GM21390 (cell line): ENCODE measurements around the gene RBP7.
A peak's percentile ranks its signal among the peaks of the same experiment; 100 is the strongest.
"Not testable (repeated sequence)": the region's sequence is repeated elsewhere in the genome, so short reads cannot be mapped to it uniquely, and the experiment has no call there.

ENCODE experiments used
- ATAC-seq: cut with Tn5 transposase; IDR thresholded peaks from one replicate; pipeline ENCODE4 v1.9.1; 2021; ENCODE audit not compliant: unreplicated experiment

RBP7 gene

DNA sequence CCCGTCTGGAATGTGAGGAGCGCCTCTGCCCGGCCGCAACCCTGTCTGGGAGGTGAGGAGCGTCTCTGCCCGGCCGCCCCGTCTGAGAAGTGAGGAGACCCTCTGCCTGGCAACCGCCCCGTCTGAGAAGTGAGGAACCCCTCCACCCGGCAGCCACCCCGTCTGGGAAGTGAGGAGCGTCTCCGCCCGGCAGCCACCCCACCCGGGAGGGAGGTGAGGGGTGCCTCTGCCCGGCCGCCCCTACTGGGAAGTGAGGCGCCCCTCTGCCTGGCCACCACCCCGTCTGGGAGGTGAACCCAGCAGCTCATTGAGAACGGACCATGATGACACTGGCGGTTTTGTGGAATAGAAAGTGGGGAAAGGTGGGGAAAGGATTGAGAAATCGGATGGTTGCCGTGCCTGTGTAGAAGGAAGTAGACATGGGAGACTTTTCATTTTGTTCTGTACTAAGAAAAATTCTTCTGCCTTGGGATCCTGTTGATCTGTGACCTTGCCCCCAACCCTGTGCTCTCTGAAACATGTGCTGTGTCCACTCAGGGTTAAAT is 32.0 kb downstream of the RBP7 start:
- not testable (repeated sequence) for ATAC-seq

DNA sequence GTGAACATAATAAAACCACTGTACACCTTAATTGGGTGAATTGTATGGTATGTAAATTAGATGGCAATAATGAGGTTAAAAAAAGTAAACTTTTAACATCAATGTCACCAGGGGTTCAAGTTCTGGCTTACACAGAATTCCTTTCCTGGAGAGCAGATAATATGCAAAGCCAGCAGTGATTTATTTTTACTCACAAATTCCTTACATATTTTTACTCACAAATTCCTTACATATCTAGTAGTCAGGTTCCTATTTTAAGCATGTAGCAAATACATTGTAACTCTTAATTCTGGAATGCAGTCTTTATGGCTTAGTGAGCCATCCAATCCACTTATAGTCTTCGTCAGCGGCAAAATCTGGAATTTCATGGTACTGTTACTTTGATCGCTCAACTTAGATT is 34.4 kb downstream of the RBP7 start:
- no peak for ATAC-seq

DNA sequence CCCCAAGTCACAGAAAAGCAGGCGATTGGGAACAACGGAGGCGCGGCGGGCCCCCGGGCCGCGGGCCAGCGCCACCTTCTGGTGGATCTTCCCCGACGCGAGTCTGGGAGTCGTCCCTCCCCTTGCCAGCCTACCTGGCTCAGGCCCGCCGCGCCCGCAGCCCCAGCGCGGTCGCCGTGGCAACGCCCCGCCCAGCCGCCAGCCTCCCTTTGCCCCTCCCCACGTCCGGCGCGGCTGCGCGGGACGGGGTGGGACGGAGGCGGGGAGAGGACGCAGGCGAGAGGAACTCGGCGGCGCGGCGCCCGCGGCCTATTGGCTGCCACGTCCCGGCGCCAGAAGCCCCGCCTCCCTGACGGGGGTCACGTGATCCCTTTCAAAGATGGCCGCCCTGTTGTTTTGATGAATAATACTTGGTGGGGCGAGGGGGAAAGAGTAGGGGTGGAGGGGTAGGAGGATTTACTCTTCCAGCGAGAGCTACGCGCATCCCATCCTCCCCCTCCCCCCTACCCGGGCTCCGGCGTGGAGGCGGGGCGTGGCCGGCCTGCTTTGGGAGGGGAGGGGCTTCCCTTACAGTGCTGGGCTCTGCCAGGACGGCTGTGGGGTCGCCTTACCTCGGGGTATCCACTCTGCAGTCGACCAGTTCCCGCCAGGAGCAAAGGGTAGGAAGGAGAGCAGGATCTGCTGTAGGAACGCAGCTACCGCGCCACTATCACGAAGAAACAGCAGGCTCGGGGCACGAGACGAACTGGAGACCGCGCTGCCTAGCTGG is 35.7 kb downstream of the RBP7 start, which contains the start of gene UBE4B:
Gene UBE4B (plus strand): TSS at position 369 of the 769 bp plus-strand sequence. CDS start 713 bp downstream, outside the sequence.
- peak; percentile 96 for ATAC-seq

DNA sequence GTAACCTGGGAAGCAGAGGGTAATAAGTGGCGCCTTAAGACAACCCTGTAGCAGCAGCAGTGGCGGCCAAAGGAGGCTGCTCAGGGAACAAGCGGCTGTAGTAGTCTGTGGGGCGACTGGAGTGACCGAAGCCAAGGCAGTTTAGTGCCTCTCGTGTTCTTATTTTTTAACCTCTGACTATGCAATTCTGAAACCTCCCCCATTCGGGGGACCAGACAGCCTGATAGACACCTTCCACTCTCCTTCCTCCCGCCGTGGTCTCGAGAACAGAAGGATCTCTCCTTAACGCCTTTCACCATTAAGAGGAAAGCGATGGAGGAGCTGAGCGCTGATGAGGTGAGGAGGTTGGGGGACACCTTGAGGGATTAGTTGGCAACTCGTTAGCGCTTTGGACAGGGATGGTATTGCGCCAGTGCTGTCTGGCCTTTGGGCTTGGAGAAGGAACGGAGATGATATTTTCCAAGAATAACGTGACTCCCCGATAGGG is 36.4 kb downstream of the RBP7 start:
- no peak for ATAC-seq

DNA sequence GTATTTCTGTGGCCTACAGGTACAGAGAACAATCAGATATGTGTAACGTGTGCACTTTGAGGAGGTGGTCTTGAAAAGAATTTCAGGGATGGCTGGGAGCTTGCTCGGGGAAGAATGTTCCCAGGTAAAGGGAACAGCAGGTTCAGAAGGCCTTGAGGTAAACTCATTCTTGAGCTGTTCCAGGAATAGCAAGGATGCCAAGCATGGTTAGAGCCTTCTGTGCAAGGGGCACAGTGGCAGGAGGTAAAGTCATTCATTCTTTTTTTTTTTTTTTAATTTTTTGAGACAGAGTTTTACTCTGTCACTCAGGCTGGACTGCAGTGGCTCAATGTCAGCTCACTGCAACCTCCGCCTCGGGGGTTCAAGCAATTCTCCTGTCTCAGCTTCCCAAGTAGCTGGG is 45.7 kb downstream of the RBP7 start:
- no peak for ATAC-seq

DNA sequence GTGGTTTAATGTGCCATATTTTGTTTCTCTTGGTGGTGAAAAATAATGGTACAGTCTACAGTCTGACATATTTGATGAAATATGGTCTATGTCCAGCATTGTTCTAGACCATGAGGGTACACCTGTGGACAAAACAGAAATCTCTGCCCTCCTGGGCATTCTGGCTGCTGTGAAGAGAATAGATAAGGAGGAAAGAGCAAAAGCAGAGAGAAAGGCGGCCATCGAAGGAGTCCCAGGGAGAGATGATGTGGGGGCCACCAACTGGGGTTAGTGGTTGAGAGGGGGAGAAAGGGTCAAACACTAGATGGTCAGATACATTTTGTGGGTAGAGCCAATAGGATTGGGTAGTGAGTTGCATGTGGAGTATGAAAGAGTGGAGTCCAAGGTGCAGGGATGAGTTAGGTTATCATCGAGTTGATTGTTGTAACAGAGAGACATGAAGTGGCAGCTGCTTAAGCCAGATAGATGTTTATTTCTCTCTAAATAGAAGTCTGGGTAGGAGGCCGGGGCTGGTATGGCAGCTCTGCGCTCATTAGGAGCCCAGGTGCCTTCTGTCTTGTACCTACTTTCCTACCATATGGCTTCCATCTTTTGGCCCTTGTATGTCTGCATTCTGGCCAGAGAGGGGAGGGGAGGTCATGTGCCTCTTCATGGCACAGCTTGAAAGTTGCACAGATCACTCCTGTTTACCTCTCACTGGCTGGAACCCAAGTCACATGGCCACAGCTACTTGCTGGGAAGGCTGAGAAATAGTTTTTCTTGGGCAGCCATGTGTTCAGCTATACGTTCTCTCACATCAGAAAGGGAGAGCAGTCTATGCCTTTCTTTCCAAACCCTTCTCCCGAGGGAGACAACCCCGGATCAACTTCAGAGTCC is 48.7 kb downstream of the RBP7 start:
- no peak for ATAC-seq

DNA sequence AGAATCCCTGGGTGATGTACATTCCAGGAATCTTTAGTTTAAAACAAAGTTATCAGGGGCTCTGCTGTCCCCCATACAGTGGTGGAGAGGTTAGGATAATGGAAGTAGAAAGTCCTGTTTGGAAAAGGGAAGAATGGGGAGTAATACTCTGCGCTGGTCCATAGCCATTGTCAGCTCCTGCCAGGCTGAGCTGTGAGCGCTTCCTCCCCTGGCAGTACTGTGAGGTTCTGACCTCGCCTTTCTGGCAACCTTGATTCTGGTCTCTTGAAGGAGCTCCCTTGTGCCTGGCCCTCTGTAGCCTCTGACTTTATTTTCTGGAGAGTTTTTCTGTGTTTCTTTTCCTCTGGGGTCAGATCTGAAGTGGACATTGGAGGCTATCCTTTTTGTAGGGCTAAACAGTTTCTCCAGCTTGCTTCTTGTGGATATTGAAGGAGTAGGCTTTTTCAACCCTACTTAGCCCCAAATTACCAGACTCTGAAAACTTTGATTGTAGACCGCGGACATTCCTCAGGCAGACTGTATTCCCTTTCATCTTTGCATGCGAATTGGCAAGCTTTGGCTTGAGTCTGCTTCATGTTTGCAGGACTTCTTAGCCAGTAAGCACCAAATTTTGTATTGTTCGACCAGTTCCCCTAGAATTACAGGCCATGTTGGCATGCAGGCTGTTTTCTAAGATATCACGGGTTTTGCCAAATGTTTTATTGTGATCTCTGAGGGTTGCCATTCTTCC is 49.5 kb downstream of the RBP7 start:
- ATAC-seq = no peak

DNA sequence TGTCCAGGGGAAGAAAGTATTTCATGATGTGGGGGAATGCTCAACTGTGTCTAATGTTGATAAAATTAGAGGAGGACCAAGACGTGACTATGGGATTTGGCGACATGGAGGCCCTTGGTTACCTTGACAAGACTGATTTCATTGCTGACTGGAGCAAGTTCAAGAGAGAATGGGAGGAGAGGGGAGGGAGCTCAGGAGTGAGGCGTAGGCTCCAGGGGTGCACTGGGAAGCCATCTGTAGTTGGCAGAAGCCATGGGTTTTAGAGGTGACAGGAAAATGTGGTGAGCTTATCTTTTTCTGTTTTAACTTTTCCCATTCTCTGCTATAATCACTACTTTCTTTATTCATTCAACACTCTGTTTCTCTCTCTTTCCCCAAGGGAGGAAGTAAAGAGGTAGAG is 51.6 kb downstream of the RBP7 start:
- ATAC-seq = no peak

DNA sequence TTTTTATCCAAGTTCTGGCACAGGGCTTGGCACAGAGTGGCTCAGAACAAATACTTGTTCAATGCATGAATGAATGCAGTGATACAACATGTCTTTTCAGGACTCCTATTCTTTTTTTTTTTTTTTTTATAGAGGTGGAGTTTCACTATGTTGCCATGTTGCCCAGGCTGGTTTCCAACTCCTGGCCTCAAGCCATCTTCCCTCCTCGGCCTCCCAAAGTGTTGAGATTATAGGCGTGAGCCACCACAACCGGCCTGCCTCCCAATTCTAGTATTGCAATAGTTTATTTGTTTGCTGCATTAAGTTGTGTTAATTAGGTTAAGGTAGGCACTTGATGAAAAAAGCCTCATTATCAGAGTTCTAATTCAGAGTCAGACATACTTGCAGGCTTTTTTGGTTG is 53.6 kb downstream of the RBP7 start:
- ATAC-seq = no peak

DNA sequence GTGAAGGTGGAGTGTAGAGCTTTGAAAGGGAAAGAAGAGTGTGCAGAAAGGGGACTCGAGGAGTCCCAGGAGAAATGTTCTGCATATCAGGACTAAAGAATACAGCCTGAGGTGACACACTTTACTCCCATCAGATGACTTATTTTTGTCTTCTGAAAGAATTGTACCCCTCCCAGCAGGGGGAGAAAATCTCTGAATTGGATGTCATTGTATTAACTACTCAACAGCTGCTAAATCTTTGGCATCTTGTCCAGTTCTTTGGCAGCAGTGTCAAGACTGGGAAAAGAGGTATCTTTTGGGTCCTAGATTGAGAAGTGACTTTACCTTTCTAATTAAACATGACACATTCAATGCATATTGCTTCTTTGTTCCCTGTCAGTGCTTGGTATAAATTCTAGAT is 54.6 kb downstream of the RBP7 start:
- no peak for ATAC-seq

DNA sequence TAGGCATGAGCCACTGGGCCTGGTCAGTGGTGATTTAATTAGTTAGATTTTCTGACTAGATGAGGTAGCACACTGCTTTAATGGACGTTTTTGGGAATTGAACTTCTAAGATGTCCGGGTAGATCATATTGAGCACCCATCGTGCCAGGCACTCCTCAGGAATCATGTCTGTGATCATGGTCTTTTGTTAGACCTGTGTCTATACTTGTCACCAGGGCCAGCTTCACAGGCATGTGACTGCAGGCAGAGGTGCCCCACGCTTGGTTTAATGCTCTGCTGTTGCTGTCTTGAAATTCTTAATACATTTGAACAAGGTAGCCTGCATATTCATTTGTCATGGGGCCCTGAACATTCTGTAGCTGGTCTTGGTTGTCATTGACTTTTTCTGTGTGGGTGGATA is 55.3 kb downstream of the RBP7 start:
- no peak for ATAC-seq

DNA sequence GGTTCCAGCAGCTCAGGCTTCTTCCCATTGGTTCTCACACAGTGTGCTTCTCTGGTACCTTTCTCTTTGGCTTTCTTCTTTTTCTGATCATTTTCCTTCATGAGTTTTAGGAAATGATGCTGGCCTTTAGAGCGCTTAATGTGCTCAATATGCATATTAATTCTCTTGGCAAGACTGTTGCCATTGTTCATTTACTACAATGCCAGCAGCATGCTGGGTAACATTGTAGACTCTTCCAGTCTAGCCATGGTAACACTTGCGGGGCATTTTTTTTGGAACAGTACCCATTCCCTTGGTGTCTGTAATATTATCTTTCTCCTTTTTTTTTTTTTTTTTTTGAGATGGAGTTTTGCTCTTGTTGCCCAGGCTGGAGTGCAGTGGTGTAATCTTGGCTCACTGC is 57.4 kb downstream of the RBP7 start:
- ATAC-seq = no peak

DNA sequence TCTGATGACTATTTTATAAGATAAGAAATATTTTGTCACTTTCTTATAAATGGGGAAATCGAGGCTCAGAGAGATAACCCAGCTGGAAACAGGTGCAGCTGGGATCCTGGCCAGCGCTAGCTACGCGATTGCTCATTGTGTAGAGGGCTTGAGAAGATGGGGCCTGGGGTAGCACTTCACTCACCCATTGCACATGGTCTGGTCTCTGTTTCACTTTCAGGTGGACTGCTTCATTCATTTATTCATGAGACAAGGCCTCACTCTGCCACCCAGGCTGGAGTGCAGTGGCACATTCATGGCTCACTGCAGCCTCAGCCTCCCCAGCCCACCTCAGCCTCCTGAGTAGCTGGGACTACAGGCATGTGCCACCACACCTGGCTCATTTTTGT is 59.6 kb downstream of the RBP7 start:
- no peak for ATAC-seq

DNA sequence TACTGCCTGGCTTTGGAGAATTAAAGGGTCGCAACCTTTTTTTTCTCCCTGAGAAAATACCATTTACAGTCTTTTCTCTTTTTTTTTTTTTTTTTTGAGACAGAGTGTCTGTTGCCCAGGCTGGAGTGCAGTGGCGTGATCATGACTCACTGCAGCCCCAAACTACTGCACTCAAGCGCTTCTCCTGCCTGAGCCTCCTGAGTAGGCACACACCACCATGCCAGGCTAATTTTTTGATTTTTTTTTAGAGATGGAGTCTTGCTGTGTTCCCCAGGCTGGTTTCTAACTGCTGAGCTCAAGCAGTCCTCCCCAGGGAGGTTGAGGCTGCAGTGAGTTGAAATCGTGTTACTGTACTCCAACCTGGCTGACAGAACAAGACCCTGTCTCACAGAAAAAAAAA is 60.3 kb downstream of the RBP7 start:
- ATAC-seq = no peak

DNA sequence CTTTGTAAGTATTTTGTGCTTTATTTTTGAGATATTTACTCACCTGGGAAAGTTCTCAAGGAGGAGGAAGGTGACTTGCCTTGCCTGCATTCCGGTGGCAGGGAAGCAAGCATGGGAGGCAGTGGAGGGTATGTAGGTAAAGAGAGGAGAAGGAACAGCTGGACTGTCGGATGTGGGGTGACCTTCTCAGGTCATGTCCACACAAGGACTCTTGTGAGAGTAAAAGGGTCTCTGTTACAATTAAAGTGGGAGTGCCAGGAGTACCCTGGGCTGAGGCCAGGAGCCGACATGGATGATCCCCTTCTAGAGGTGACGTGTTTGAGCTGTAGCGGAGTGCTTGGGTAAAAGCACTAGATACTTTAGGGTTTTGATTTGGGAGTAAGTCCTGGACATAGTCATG is 60.8 kb downstream of the RBP7 start:
- ATAC-seq = no peak

DNA sequence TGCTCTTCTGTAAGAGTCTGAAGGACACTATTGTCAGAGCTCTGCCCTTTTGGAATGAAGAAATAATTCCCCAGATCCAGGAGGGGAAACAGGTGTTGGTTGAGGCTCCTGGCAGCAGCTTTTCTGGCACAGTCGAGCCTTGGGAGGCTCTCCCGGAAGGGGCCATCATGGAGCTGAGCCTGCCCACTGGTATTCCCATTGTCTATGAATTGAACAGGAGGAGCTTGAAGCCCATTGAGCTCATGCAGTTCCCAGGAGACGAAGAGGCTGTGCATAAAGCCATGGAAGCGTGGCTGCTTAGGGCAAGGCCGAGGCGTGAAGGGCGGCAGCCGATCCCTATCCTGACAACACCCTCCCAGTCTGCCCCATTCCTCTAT is 62.3 kb downstream of the RBP7 start:
- no peak for ATAC-seq

DNA sequence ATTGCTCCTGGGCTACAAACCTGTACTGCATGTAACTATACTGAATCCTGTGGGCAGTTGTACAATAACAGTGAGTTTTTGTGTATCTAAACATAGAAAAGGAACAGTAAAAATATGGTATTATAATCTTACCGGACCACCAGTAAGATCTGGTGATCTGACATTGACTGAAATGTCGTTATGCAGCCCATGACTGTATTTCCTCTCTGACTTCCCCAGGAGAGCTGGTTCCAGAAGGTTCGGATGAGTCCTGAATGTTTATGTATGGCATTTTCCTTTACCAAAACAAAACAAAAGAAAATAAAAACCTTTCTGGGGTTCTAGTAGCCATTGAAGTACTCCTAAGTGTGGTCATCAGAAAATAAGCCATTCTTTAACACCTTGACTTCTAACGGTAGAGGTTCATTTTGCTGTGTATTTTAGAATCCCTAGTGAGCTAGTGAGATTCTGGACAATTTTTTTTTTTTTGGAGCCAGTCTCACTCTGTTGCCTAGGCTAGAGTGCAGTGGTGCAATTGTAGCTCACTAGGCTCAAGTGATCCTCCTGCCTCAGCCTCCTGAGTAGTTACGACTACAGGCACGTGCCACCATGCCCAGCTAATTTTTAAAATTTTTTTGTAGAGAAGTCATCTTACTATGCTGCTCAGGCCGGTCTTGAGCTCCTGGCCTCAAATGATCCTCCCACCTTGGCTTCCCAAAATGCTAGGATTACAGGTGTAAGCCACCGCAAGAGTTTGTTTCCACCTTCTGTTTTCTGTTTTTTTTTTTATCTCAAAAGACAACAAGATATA is 63.5 kb downstream of the RBP7 start:
- no peak for ATAC-seq

DNA sequence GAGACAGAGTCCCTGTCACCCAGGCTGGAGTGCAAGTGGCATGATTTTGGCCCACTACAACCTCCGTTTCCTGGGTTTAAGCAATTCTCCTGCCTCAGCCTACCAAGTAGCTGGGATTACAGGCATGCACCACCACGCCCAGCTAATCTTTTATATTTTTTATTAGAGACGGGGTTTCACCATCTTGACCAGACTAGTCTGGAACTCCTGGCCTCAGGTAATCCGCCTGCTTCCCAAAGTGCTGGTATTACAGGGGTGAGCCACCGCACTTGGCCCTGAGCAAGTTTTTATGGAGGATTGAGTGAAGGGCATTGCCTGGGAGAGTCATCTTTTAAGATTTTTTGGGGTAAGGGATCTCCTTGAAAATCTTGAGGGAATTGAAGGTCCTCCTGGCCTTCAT is 64.2 kb downstream of the RBP7 start:
- ATAC-seq = no peak

DNA sequence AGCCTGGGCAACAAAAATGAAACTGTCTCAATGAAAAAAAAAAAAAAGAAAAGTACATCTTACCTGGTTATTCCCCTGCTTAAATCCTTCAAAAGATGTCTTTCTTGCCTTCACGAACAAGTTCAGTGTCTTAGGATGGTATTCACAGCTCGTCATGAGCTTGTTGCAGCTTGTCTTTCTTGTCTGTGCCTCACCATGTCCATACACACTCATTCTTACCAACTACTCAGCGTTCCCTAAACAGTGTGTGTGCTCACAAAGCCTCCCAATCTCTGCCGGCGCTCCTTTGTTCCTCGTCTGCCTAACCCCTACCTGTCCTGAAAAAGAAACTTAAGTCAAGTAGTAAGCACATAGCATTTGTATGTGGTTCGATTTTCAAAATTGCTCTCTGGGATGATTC is 66.8 kb downstream of the RBP7 start:
- no peak for ATAC-seq
